Tongue (tissue), 2 donors: Measurements from ENCODE around the gene MEF2A. TPM values are rescaled to one million over a fixed set of nuclear protein-coding genes. Genes with fewer than 3 reads are reported as not detected.

Experiments used
- small RNA-seq: library from RNA; depleted of rRNA; stranded (forward); fragments of <200 nt; gene quantifications from one replicate; pipeline ENCODE3, GENCODE V24; 2014; ENCODE audit warnings: low replicate concordance
- total RNA-seq: library from RNA; depleted of rRNA; stranded (reverse); fragments of >200 nt; gene quantifications from one replicate; pipeline ENCODE4 v1.2.3, GENCODE V29; 2014

The MEF2A gene
- total RNA-seq, 1 donor from 2014 or later: 166 TPM

Small RNA genes lying within 50 kb of the gene (small RNA-seq; reads per million reads assigned to genes)
- gene RF00019: not detected

Other genes starting within 250 kb of the MEF2A start
- gene LYSMD4, start 167.5 kb downstream of the MEF2A start, total RNA-seq: 35.4 TPM